Stimulated activated CD4-positive, alpha-beta T cell treated with anti-CD3 and anti-CD28 coated beads, TNF-alpha, amount 100 ng/mL, for 24 hours (primary cell): ENCODE data around the gene PSKH1.

Experiments
- DNase-seq, 3 experiments: peaks; one replicate each; pipeline ENCODE4 v3.0.0-alpha.2; 2020; ENCODE audit warnings: low read depth in 3 of 3

PSKH1 gene

GRCh38 chr16:67977469-67978227 is 84.6 kb downstream of the PSKH1 start:
- no peak for DNase-seq
